ENCODE data around the gene FBN2.

The FBN2 gene

GRCh38 chr5:128241051-128241695 lies 296.9 kb downstream of the FBN2 start:
- DNase-seq: no peak

GRCh38 chr5:128237546-128237945 lies 300.5 kb downstream of the FBN2 start:
- no peak for DNase-seq

DNA sequence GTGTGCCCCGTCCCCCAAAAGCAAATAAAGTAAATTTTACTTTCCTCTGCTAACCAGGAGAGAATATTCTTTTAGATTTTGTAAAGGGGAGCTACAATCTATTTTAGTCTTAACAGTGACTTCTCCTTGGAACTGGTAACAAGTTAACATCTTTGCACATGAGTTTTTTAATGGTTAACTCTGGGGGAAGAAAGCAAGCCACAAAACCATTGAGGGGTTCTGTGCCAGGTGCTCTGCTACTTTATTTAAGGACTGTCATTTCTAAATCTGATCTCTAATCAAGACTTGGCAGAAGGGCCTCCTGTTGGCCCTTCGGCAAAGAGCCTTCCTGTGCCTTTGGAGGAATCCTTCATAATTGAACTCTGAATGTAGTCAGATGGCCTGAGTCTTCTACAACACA lies 301.0 kb downstream of the FBN2 start:
- DNase-seq: no peak

DNA sequence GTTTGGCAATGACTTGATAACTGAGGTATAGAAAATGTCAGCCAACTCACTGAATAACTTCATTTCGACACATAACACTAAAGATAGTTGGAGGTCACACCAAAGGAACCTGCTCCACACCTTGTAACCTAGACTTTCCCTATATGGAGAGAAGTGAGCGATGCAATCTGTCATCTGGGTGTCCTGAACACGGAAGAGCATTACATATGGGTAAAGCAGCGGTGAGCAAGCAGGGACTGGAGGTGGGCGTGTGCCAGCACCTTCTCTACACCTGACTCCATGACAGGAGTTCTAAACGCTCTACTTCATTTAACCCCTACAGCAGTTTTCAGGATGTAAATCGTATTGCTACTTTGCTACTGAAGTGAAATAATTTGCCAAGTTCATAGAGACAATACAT lies 301.7 kb downstream of the FBN2 start:
- no peak for DNase-seq

DNA sequence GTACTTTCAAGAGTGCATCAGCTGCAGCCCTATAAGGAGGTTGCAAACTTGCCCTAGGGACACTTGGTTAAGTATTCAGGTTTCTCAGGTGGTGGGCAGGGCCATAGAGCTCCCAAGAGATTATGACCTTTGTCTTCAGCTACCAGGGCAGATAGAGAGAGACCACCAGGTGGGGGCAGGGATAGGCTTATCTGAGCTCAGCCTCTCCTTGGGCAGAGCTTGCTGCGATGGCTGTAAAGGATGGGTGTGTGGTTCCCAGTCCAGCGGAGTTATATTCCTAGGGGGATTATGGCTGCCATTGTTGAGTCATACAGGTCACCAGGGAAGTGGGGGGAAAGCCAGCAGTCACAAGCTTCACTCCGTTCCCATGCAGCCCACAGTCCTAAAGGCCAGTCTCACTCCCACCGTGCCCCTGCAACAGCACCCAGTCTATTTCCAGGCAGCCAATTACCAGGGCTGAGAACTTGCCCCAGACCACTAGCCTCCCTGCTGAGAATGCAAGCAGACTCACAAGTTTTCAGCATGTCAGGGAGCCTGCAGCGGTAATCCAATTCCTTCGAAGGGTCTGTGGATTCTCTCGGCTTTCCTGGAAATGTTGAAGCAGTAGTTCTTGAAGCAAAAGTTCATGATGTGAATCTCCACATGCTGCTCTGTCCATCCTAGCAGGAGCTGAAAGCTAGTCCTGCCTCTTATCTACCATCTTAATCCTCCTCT lies 303.0 kb downstream of the FBN2 start:
- no peak for DNase-seq

GRCh38 chr5:128228521-128228920 lies 309.5 kb downstream of the FBN2 start:
- no peak for DNase-seq

DNA sequence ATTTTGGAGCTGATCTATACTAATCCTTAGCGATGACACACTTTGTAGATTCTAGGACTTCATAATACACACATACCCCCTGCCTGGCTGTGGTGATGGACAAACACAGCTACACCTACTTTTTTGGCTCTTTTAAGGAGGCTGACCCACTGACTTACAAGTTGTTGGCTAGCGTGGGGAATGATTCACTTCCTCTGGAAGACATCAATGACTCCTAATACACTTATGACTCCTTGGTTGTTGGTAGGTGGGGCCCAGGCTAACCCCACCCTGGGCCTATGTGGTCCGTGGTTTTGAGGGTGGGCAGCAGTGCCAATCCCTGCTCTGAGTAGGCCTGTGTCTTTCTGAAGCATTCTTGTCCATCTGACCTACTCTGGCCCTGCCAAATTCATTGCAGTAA lies 310.0 kb downstream of the FBN2 start:
- DNase-seq: no peak

GRCh38 chr5:128225245-128226030 lies 312.6 kb downstream of the FBN2 start:
- no peak for DNase-seq

DNA sequence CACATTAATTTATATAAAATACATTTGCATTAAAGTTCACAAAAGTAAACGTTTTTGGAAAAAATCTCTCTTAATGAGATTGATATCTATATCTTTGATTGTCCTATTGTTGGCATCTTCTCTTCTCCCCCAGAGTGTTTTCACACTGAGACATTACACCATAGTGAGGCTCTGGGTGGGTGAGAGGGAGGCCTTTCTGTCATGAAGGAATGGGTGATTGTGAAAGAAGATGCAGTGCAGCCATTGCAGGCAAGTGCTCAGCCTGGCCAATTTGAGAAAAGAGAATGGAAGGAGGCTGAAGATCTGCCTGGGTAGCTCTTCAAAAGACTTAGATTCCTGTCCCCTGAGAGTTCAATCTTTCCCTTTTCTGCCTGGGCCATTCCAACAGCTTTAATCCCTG lies 313.7 kb downstream of the FBN2 start:
- no peak for DNase-seq

GRCh38 chr5:128220841-128221240 lies 317.2 kb downstream of the FBN2 start:
- DNase-seq: no peak

- no peak for DNase-seq
Measured at GRCh38 chr5:128216860-128217531, 321.0 kb downstream of the FBN2 start.

DNA sequence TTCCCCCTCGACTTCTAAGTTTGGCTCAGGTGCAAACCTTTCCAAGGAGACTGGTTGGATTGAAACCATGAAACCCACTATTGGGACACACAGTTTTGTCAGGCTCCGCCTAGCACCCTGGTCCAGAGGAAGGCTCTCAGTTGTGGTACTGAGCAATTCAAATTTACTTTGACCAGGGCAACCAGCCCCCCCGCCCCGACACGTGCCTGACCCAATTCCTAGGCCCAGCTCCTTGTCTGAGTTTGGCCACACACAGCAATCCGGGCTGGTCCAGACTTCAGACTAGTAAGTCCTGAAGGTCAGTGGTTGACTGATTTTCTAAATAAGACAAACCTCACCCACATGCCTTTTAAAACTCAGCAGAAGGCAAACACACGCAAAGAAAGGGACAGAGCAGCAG lies 321.8 kb downstream of the FBN2 start:
- DNase-seq: no peak

DNA sequence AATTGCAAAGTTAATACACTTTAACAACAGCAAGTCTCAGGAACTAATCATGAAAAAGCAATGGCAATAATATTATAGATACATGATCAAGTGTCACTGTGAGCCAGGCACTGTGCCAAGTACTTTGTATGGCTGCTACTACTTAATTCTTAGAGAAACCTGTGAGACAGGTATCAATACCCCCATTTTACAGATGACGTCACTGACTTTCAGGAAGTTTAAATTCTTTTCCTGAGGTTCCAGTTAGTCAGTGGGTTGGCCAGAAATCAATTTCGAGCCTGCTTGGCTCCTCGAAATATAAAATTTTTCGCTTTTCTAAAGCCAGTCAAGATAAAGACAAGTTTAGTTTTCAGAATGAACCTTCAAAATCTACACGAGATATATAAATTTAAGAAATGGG lies 324.2 kb downstream of the FBN2 start:
- DNase-seq: no peak

GRCh38 chr5:128213340-128213739 lies 324.7 kb downstream of the FBN2 start:
- DNase-seq: peak; percentile 10

DNA sequence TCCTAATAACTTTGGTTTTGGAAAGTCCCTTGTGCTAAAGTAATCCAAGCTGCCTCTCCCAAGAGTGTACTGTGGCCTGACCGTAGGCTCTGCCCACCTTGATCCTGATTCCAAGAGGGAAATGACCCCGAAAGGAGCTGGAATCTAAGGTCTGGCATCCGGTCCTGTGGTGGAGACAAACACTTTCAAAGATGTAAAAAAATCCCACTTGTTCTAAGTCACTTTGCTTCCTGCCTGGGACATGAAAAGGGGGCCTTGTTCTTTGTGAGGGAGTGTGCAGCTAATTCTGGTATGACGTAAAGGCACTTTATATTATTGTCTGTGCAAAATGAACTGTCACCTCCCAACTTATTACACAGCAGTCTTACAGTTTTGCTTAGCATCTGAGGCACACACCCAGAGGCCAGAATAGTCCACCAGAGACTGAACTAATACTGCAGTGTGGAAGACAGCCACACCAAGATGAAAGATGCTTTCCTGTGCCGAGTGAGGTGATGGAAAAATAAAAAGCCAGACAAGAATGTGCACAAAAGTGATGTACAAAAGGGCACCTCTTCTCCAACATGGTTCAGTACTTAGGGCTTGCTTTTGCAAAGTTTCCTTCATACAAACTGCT lies 325.7 kb downstream of the FBN2 start:
- no peak for DNase-seq

- no peak for DNase-seq
Measured at GRCh38 chr5:128208436-128208835, 329.6 kb downstream of the FBN2 start.

Data from NCI-H2227 treated with DMSO at 0.1 percent for 48 hours (cell line).